Panc1 (cell line): Measurements from ENCODE around the gene BBC3. TPM values are rescaled to one million over a fixed set of nuclear protein-coding genes. Genes with fewer than 3 reads are reported as not detected.

Source experiments
- ATAC-seq: fragments of 200-7000 bp; cut with Tn5 transposase; 2 replicates; pipeline ENCODE4 v1.9.1; 2020; ENCODE audit warnings: mild to moderate bottlenecking, moderate library complexity
- BruUV-seq: library from RNA; stranded (reverse); fragments of 400-500 nt; replicated peaks from 2 replicates; lab custom pipeline; 2021; lab: Mats Ljungman, UMichigan
- CTCF ChIA-PET: fragments of 300-600 bp; sonication (Branson Sonifier 250); formaldehyde crosslinking; loops from one replicate; lab custom pipeline; 2022; ENCODE audit warnings: antibody characterized with exemption; lab: Charles Lee
- POLR2A ChIA-PET: fragments of 300-600 bp; sonication (Branson Sonifier 250); formaldehyde crosslinking; loops from one replicate; lab custom pipeline; 2022; ENCODE audit warnings: antibody characterized with exemption; lab: Charles Lee
- DNase-seq: peaks from one replicate; pipeline ENCODE4 v3.0.0-alpha.2; 2010; ENCODE audit warnings: low read depth, low spot score
- H3K27ac ChIP-seq: 2 replicates; pipeline ENCODE4 v1.5.1; 2011; ENCODE audit warnings: mild to moderate bottlenecking, low read length, inconsistent platforms
- H3K27me3 ChIP-seq: fragments of 200-500 bp; sonication (Bioruptor generic); 2 replicates; pipeline ENCODE4 v1.6.0; 2014; ENCODE audit warnings: low read length, inconsistent platforms; ENCODE audit not compliant: control insufficient read depth, insufficient read depth
- H3K36me3 ChIP-seq: fragments of 200-500 bp; sonication (Bioruptor generic); 2 replicates; pipeline ENCODE4 v1.5.1; 2014; ENCODE audit warnings: inconsistent platforms, mild to moderate bottlenecking, low read length, moderate library complexity; ENCODE audit not compliant: control insufficient read depth, insufficient read depth
- H3K4me1 ChIP-seq: 2 replicates; pipeline ENCODE4 v1.5.1; 2011; ENCODE audit warnings: inconsistent platforms, mild to moderate bottlenecking, low read length, moderate library complexity; ENCODE audit not compliant: control insufficient read depth, insufficient read depth
- H3K4me3 ChIP-seq, 2 experiments: 2 replicates each; pipeline ENCODE4 v1.5.1; 2011 to 2012; ENCODE audit warnings: low read depth in 2 of 2, low read length in 2 of 2, mild to moderate bottlenecking in 2 of 2, inconsistent platforms in 1 of 2, moderate library complexity in 1 of 2
- H3K9me3 ChIP-seq: fragments of 200-500 bp; sonication (Bioruptor generic); 2 replicates; pipeline ENCODE4 v1.5.1; 2014; ENCODE audit warnings: low read depth, mild to moderate bottlenecking, inconsistent platforms, low read length, moderate library complexity; ENCODE audit not compliant: control insufficient read depth, insufficient read depth
- CTCF ChIP-seq: fragments of 450-650 bp; IDR thresholded peaks from 2 replicates; pipeline ENCODE4 v1.5.1; 2017; ENCODE audit warnings: mild to moderate bottlenecking
- POLR2AphosphoS5 ChIP-seq: IDR thresholded peaks from 2 replicates; pipeline ENCODE4 v1.6.1; 2012; ENCODE audit warnings: mild to moderate bottlenecking, low read depth, low read length, moderate library complexity
- REST ChIP-seq, 2 experiments: IDR thresholded peaks; 2 replicates each; pipeline ENCODE4 v1.6.1; 2011 to 2012; ENCODE audit warnings: low read depth in 2 of 2, control low read depth in 1 of 2, low read length in 1 of 2, mild to moderate bottlenecking in 1 of 2, moderate library complexity in 1 of 2; ENCODE audit not compliant: insufficient read depth in 1 of 2
- SIN3A ChIP-seq: IDR thresholded peaks from 2 replicates; pipeline ENCODE4 v1.6.1; 2012; ENCODE audit warnings: low read depth, mild to moderate bottlenecking, low read length, moderate library complexity, borderline replicate concordance; ENCODE audit not compliant: insufficient read depth
- TCF7L2 ChIP-seq: IDR thresholded peaks from 2 replicates; pipeline ENCODE4 v1.6.1; 2011; ENCODE audit warnings: mild to moderate bottlenecking, low read depth, low read length, inconsistent platforms
- in situ Hi-C: cut with HindIII; loops from 2 replicates; pipeline ENCODE4 v1.10.0; 2016; ENCODE audit warnings: low sequenced_read_pairs, low pct_unique_long_range_greater_than_20kb
- intact Hi-C: fragments of 100-400 bp; cut with micrococcal nuclease; formaldehyde crosslinking; loops from one replicate; pipeline ENCODE4 v1.10.0; 2022; ENCODE audit not compliant: unreplicated experiment
- total RNA-seq: library from RNA; stranded (reverse); gene quantifications from one replicate; pipeline ENCODE4 v1.2.1, GENCODE V29; 2021; ENCODE audit not compliant: unreplicated experiment

Gene BBC3
- total RNA-seq, 1 experiment from 2014 or later = 7.6 TPM

DNA sequence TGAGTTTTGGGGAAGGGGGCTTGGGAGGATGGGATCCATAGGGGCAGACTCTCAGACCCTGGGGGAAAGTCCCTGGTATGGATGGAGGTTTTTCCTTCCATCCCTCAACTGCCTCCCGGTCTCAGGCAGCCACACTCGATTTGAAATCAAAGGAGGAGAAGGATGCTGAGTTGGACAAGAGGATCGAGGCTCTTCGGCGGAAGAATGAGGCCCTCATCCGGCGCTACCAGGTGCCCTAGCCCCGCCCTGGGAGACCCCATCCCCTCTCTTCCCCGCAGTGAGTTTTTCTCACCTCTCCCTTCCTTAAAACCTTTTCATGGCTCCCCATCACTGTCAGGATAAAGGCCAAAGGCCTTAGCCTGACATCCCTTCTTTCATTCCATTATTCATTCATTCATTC, 27.4 kb upstream of the BBC3 start:
- in situ Hi-C loops (no loop called here), intact Hi-C loops (no loop called here)
- no peaks in the 10 kb centered on the region for H3K9me3 ChIP-seq

GRCh38 chr19:47257411-47258169, 26.6 kb upstream of the BBC3 start:
- Histone ChIP-seq H3K4me1 (peaks cover 6% of the 10 kb centered on the region), H3K4me3 (peak overlapping the region; percentile 65 to 89), H3K36me3 (no peaks in the 10 kb centered on the region; the same call in 1 of the 2 replicates), H3K9me3 (no peaks in the 10 kb centered on the region), H3K27me3 (no peaks in the 10 kb centered on the region), H3K27ac (peak overlapping the region; percentile 91)
- TSS peak; percentile 86 for BruUV-seq
- in situ Hi-C loops (no loop called here), intact Hi-C loops (no loop called here)
- peak; percentile 67 for TF ChIP-seq POLR2AphosphoS5
- TF ChIP-seq CTCF = no peak
- POLR2A ChIA-PET = no interaction called here
- CTCF ChIA-PET = interaction anchor here (0.6 to 0.7 kb wide), 2 partner anchors 120 to 338 kb away, joined by 3 to 5 read pairs; no protein-coding TSS in a partner anchor
- DNase-seq = no peak
- ATAC-seq = peak; percentile 28

More for the DNA sequence above, 27.4 kb upstream of the BBC3 start:
- no peak for DNase-seq
- no peaks in the 10 kb centered on the region for H3K27me3 ChIP-seq
- H3K4me3 ChIP-seq = peak overlapping the region; percentile 65 to 89; a peak in 3 of 4 replicates
- ChIA-PET POLR2A (no interaction called here), CTCF (no interaction called here)
- no peak for TF ChIP-seq TCF7L2
- no peak for TF ChIP-seq CTCF
- TF ChIP-seq POLR2AphosphoS5 = no peak
- TF ChIP-seq SIN3A = no peak
- TF ChIP-seq REST (IDR thresholded peaks at IDR 0.05; ENCODE audit: insufficient read depth in 1 of 2, low read depth in 2 of 2, low read length in 1 of 2) = no peak
- ATAC-seq = no peak
- peaks cover 6% of the 10 kb centered on the region for H3K4me1 ChIP-seq
- H3K27ac ChIP-seq = peak overlapping the region; percentile 91
- no peaks in the 10 kb centered on the region; the same call in 1 of the 2 replicates for H3K36me3 ChIP-seq
- no TSS peak for BruUV-seq
